ENCODE data around the gene BCL7A. TPM values are rescaled to one million over a fixed set of nuclear protein-coding genes. Genes with fewer than 3 reads are reported as not detected.

The BCL7A gene
- total and polyA plus RNA-seq, 9 of the 15 experiments (the other 6 are each of a cell fraction or from before 2014, with no cell fraction given), result 0.25 to 21.9 (median 14.9) TPM

GRCh38 chr12:122005252-122005776, 16.4 kb upstream of the BCL7A start:
- H3K27ac ChIP-seq (ENCODE audit: extremely low read depth, low read depth, low read length), result no peak overlapping the region
- H3K4me2 ChIP-seq (ENCODE audit: insufficient read depth, low read length), result no peak overlapping the region
- no TSS peak for BruUV-seq (replicated peaks)
- no peaks in the 10 kb centered on the region for H3K9me3 ChIP-seq (replicated peaks; ENCODE audit: control insufficient read depth, insufficient read depth, low read depth, low read length)
- TF ChIP-seq, protein P1, sequence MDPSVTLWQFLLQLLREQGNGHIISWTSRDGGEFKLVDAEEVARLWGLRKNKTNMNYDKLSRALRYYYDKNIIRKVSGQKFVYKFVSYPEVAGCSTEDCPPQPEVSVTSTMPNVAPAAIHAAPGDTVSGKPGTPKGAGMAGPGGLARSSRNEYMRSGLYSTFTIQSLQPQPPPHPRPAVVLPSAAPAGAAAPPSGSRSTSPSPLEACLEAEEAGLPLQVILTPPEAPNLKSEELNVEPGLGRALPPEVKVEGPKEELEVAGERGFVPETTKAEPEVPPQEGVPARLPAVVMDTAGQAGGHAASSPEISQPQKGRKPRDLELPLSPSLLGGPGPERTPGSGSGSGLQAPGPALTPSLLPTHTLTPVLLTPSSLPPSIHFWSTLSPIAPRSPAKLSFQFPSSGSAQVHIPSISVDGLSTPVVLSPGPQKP (CRISPR knock-in tag; IDR thresholded peaks at IDR 0.05), result no peak
- TF ChIP-seq ZNF589 (CRISPR knock-in tag; IDR thresholded peaks at IDR 0.05; ENCODE audit: low read depth), result no peak
- TF ChIP-seq CC2D1A (IDR thresholded peaks at IDR 0.05), result no peak
- no peak for TF ChIP-seq BCLAF1 (IDR thresholded peaks at IDR 0.05; ENCODE audit: borderline replicate concordance in 1 of 2, control insufficient read depth in 1 of 2, low read depth in 2 of 2, low read length in 1 of 2)
- no peak for TF ChIP-seq DACH1 (IDR thresholded peaks at IDR 0.05; ENCODE audit: partially characterized antibody)
- no peak for TF ChIP-seq ZNF644 (tag; IDR thresholded peaks at IDR 0.05; ENCODE audit: low read depth)
- no peak for TF ChIP-seq YBX1 (IDR thresholded peaks at IDR 0.05)
- TF ChIP-seq, protein P2, sequence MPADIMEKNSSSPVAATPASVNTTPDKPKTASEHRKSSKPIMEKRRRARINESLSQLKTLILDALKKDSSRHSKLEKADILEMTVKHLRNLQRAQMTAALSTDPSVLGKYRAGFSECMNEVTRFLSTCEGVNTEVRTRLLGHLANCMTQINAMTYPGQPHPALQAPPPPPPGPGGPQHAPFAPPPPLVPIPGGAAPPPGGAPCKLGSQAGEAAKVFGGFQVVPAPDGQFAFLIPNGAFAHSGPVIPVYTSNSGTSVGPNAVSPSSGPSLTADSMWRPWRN (IDR thresholded peaks at IDR 0.05; ENCODE audit: low read depth), result no peak
- no peak for TF ChIP-seq ZNF140 (CRISPR knock-in tag; IDR thresholded peaks at IDR 0.05)
- TF ChIP-seq CBFA2T3 (IDR thresholded peaks at IDR 0.05), result no peak
- ATAC-seq, result no peak
- H3K36me3 ChIP-seq (ENCODE audit: control insufficient read depth, insufficient read depth, low read length), result no peaks in the 10 kb centered on the region
- ChIA-PET POLR2A (interaction anchor here (0.6 to 0.7 kb wide), 2 partner anchors 11 to 16 kb away, joined by 3 to 4 read pairs; partner anchors contain the start of gene BCL7A), CTCF (ENCODE audit: low intra/inter-chr PET ratio) (no interaction called here)
- no peaks in the 10 kb centered on the region for H4K20me1 ChIP-seq (replicated peaks; ENCODE audit: control insufficient read depth, insufficient read depth, low read length)
- FAIRE-seq, result no peak
- H3K79me2 ChIP-seq (ENCODE audit: control insufficient read depth, insufficient read depth, low read length), result no peaks in the 10 kb centered on the region
- H2AFZ ChIP-seq (ENCODE audit: low read depth, low read length), result no peak overlapping the region
- 48% methylated on average over 11 of the region's 11 CpGs for WGBS (ENCODE audit: insufficient coverage, low coverage, missing lambda C conversion rate)
- peaks cover 5 to 16% of the 10 kb centered on the region in 2 experiments; a peak in 4 of 5 replicates for H3K4me1 ChIP-seq (replicated peaks in 1 of 2; ENCODE audit: control insufficient read depth in 2 of 2, insufficient read depth in 2 of 2, low read length in 2 of 2)
- in situ Hi-C loops (cut with MboI), result no loop called here
- H3K27me3 ChIP-seq (ENCODE audit: control insufficient read depth in 2 of 2, insufficient read depth in 2 of 2, low read length in 2 of 2), result peaks cover 5 to 15% of the 10 kb centered on the region in 2 experiments; a peak in 3 of 5 replicates
- DNase-seq (ENCODE audit: extremely low read depth in 1 of 4, low spot score in 3 of 4), result no peak
- intact Hi-C loops (cut with micrococcal nuclease), result no loop called here
- no peak overlapping the region for H3K4me3 ChIP-seq
- no peaks in the 10 kb centered on the region for H3K9me1 ChIP-seq (ENCODE audit: control insufficient read depth, insufficient read depth, low read length)
- H3K9ac ChIP-seq (ENCODE audit: insufficient read depth in 1 of 2, low read depth in 2 of 2, low read length in 2 of 2), result no peak overlapping the region
